ENCODE results near the gene NUP160. TPM values are rescaled to one million over a fixed set of nuclear protein-coding genes. Genes with fewer than 3 reads are reported as not detected.
A peak's percentile ranks its signal among the peaks of the same experiment; 100 is the strongest.

NUP160 gene
- total RNA-seq, 4 donors from 2014 or later, result 26.3 to 39.8 (median 28.6) TPM

GRCh38 chr11:47864901-47865300 is 16.8 kb upstream of the NUP160 start:
- Histone ChIP-seq H3K27me3 (no peaks in the 10 kb centered on the region), H3K9me3 (no peaks in the 10 kb centered on the region), H3K27ac (peak overlapping the region in 3 of 4 donors; percentile 42 to 71 (median 62)), H3K36me3 (no peaks in the 10 kb centered on the region), H3K4me1 (peaks cover 0 to 59% (median 26%) of the 10 kb centered on the region in 4 donors), H3K4me3 (peak overlapping the region in 1 of 4 donors; percentile 9)
- 4 to 10% methylated on average over 5 of the region's 5 CpGs for WGBS, 2 donors
- TF ChIP-seq CTCF (IDR thresholded peaks at IDR 0.05) (no peak), POLR2A (IDR thresholded peaks at IDR 0.05) (no peak), EP300 (IDR thresholded peaks at IDR 0.05) (no peak)
- DNase-seq (ENCODE audit: low spot score in 2 of 2), result no peak

GRCh38 chr11:47863898-47864430 is 15.8 kb upstream of the NUP160 start:
- peak overlapping the region in 3 of 4 donors; percentile 4 to 71 (median 42) for H3K27ac ChIP-seq

GRCh38 chr11:47863189-47863897 is 15.2 kb upstream of the NUP160 start:
- no peak for TF ChIP-seq POLR2A (IDR thresholded peaks at IDR 0.05)
- TF ChIP-seq EP300 (IDR thresholded peaks at IDR 0.05), result peak in 1 of 2 donors; percentile 53
- DNase-seq (ENCODE audit: low spot score in 2 of 2), result no peak
- WGBS, 2 donors, result 25% methylated on average over 4 of the region's 4 CpGs
- no peaks in the 10 kb centered on the region for H3K9me3 ChIP-seq
- H3K27me3 ChIP-seq, result no peaks in the 10 kb centered on the region
- no peaks in the 10 kb centered on the region for H3K36me3 ChIP-seq
- peaks cover 0 to 49% (median 23%) of the 10 kb centered on the region in 4 donors for H3K4me1 ChIP-seq
- H3K4me3 ChIP-seq, result no peak overlapping the region
- peak overlapping the region in 3 of 4 donors; percentile 4 to 71 (median 42) for H3K27ac ChIP-seq

More at GRCh38 chr11:47863898-47864430, 15.8 kb upstream of the NUP160 start:
- Histone ChIP-seq H3K4me1 (peaks cover 0 to 50% (median 20%) of the 10 kb centered on the region in 4 donors), H3K36me3 (no peaks in the 10 kb centered on the region), H3K9me3 (no peaks in the 10 kb centered on the region), H3K27me3 (no peaks in the 10 kb centered on the region), H3K4me3 (no peak overlapping the region)
- WGBS, 2 donors, result 52% methylated on average over 4 of the region's 4 CpGs
- DNase-seq (ENCODE audit: low spot score in 2 of 2), result no peak
- no peak for TF ChIP-seq EP300 (IDR thresholded peaks at IDR 0.05)
- TF ChIP-seq POLR2A (IDR thresholded peaks at IDR 0.05), result no peak
- no peak for TF ChIP-seq CTCF (IDR thresholded peaks at IDR 0.05)

GRCh38 chr11:47861728-47862127 is 13.6 kb upstream of the NUP160 start:
- H3K4me1 ChIP-seq, result peaks cover 0 to 58% (median 29%) of the 10 kb centered on the region in 4 donors
- no peak for DNase-seq (ENCODE audit: low spot score in 2 of 2)
- no peak overlapping the region for H3K27ac ChIP-seq
- no peak overlapping the region for H3K4me3 ChIP-seq
- H3K27me3 ChIP-seq, result no peaks in the 10 kb centered on the region
- H3K9me3 ChIP-seq, result no peaks in the 10 kb centered on the region
- no peak for TF ChIP-seq EP300 (IDR thresholded peaks at IDR 0.05)
- no peak for TF ChIP-seq CTCF (IDR thresholded peaks at IDR 0.05)
- TF ChIP-seq POLR2A (IDR thresholded peaks at IDR 0.05), result no peak
- H3K36me3 ChIP-seq, result no peaks in the 10 kb centered on the region
- 83 to 84% methylated on average over 4 of the region's 4 CpGs for WGBS, 2 donors

- no peak for TF ChIP-seq CTCF (IDR thresholded peaks at IDR 0.05)
- DNase-seq (ENCODE audit: low spot score in 2 of 2), result no peak
- H3K9me3 ChIP-seq, result no peaks in the 10 kb centered on the region
These were observed 12.4 kb upstream of the NUP160 start for GRCh38 chr11:47860536-47860935.

More at GRCh38 chr11:47860536-47860935, 12.4 kb upstream of the NUP160 start:
- Histone ChIP-seq H3K27me3 (no peaks in the 10 kb centered on the region), H3K4me3 (no peak overlapping the region), H3K36me3 (no peaks in the 10 kb centered on the region), H3K4me1 (peaks cover 0 to 54% (median 29%) of the 10 kb centered on the region in 4 donors), H3K27ac (no peak overlapping the region)
- whole genome bisulfite sequencing, 2 donors, result 71 to 76% methylated on average over 6 of the region's 6 CpGs
